Mesenchymal stem cell (in vitro differentiated cells and primary cell): ENCODE results near the gene RAD52.

Experiments used
- DNase-seq: peaks from one replicate; pipeline ENCODE4 v3.0.0-alpha.2; 2013
- H2AFZ ChIP-seq: one replicate; pipeline ENCODE4 v1.6.1; 2013; ENCODE audit warnings: low read depth, mild to moderate bottlenecking, control low read depth, inconsistent platforms, low read length, moderate library complexity
- H2AK5ac ChIP-seq: 2 replicates; pipeline ENCODE4 v1.6.1; 2013; ENCODE audit warnings: low read length, moderate library complexity, mild to moderate bottlenecking, inconsistent platforms; ENCODE audit not compliant: severe bottlenecking
- H2BK120ac ChIP-seq: one replicate; pipeline ENCODE4 v1.6.1; 2013; ENCODE audit warnings: low read depth, mild to moderate bottlenecking, inconsistent platforms, low read length, moderate library complexity
- H2BK12ac ChIP-seq, 2 experiments: one replicate each; pipeline ENCODE4 v1.6.1; 2013; ENCODE audit warnings: inconsistent platforms in 2 of 2, low read length in 2 of 2, mild to moderate bottlenecking in 2 of 2, moderate library complexity in 2 of 2, control low read depth in 1 of 2
- H2BK15ac ChIP-seq: one replicate; pipeline ENCODE4 v1.6.1; 2013; ENCODE audit warnings: mild to moderate bottlenecking, low read depth, inconsistent platforms; ENCODE audit not compliant: poor library complexity, severe bottlenecking
- H2BK5ac ChIP-seq: 2 replicates; pipeline ENCODE4 v1.6.1; 2013; ENCODE audit warnings: low read depth, mild to moderate bottlenecking, low read length, control low read depth, inconsistent platforms; ENCODE audit not compliant: poor library complexity, severe bottlenecking
- H3K14ac ChIP-seq, 2 experiments: one replicate each; pipeline ENCODE4 v1.6.1; 2013; ENCODE audit warnings: inconsistent platforms in 2 of 2, low read length in 2 of 2, control low read depth in 1 of 2, mild to moderate bottlenecking in 1 of 2, moderate library complexity in 1 of 2
- H3K18ac ChIP-seq, 2 experiments: one replicate each; pipeline ENCODE4 v1.6.1; 2013; ENCODE audit warnings: inconsistent platforms in 2 of 2, low read length in 2 of 2, control low read depth in 1 of 2, low read depth in 1 of 2, mild to moderate bottlenecking in 1 of 2
- H3K23ac ChIP-seq, 2 experiments: one replicate each; pipeline ENCODE4 v1.6.1; 2013; ENCODE audit warnings: inconsistent platforms in 2 of 2, low read length in 2 of 2, mild to moderate bottlenecking in 2 of 2, moderate library complexity in 2 of 2, control low read depth in 1 of 2
- H3K27ac ChIP-seq: 2 replicates; pipeline ENCODE4 v1.5.1; 2013; ENCODE audit warnings: mild to moderate bottlenecking, moderate library complexity, low read length, control low read depth, inconsistent platforms; ENCODE audit not compliant: poor library complexity, severe bottlenecking
- H3K27me3 ChIP-seq, 2 experiments: 2 replicates each; pipeline versions ENCODE4 v1.6.1 to v1.7.0; 2013; ENCODE audit warnings: low read length in 2 of 2, mild to moderate bottlenecking in 2 of 2, moderate library complexity in 2 of 2, control low read depth in 1 of 2, inconsistent platforms in 1 of 2; ENCODE audit not compliant: control insufficient read depth in 1 of 2, insufficient read depth in 1 of 2
- H3K36me3 ChIP-seq, 2 experiments: 2 replicates each; pipeline versions ENCODE4 v1.6.1 to v1.7.0; 2013; ENCODE audit warnings: low read length in 2 of 2, control low read depth in 1 of 2, inconsistent platforms in 1 of 2, low read depth in 1 of 2, mild to moderate bottlenecking in 1 of 2; ENCODE audit not compliant: insufficient read depth in 2 of 2, control insufficient read depth in 1 of 2
- H3K4ac ChIP-seq, 2 experiments: one replicate each; pipeline ENCODE4 v1.6.1; 2013; ENCODE audit warnings: inconsistent platforms in 2 of 2, low read length in 2 of 2, mild to moderate bottlenecking in 2 of 2, moderate library complexity in 2 of 2, control low read depth in 1 of 2, low read depth in 1 of 2
- H3K4me1 ChIP-seq: 2 replicates; pipeline ENCODE4 v1.6.1; 2013; ENCODE audit warnings: low read depth, low read length, control low read depth; ENCODE audit not compliant: control insufficient read depth, insufficient read depth
- H3K4me2 ChIP-seq: 2 replicates; pipeline ENCODE4 v1.6.1; 2013; ENCODE audit warnings: low read length, mild to moderate bottlenecking, inconsistent platforms; ENCODE audit not compliant: poor library complexity, severe bottlenecking
- H3K4me3 ChIP-seq, 2 experiments: 2 replicates each; pipeline versions ENCODE4 v1.5.1 to v1.7.0; 2013; ENCODE audit warnings: low read length in 2 of 2, mild to moderate bottlenecking in 2 of 2, control low read depth in 1 of 2, low read depth in 1 of 2; ENCODE audit not compliant: insufficient read depth in 1 of 2
- H3K79me1 ChIP-seq: replicated peaks from 2 replicates; pipeline ENCODE4 v1.6.1; 2013; ENCODE audit warnings: mild to moderate bottlenecking, control low read depth, low read length, inconsistent platforms; ENCODE audit not compliant: poor library complexity, severe bottlenecking
- H3K9ac ChIP-seq: 2 replicates; pipeline ENCODE4 v1.7.0; 2013; ENCODE audit warnings: mild to moderate bottlenecking, low read length, moderate library complexity
- H3K9me3 ChIP-seq: 2 replicates; pipeline ENCODE4 v1.7.0; 2013; ENCODE audit warnings: mild to moderate bottlenecking, low read length; ENCODE audit not compliant: control insufficient read depth
- H4K8ac ChIP-seq: one replicate; pipeline ENCODE4 v1.6.1; 2013; ENCODE audit warnings: inconsistent platforms, mild to moderate bottlenecking, low read length, moderate library complexity
- H4K91ac ChIP-seq: one replicate; pipeline ENCODE4 v1.6.1; 2013; ENCODE audit warnings: mild to moderate bottlenecking, low read length, inconsistent platforms
- WGBS: methylation state at CpG from one replicate; pipeline ENCODE4 v1.1.7; 2013; ENCODE audit warnings: mixed read lengths; 5-methylcytosine and 5-hydroxymethylcytosine counted together

Gene RAD52

DNA sequence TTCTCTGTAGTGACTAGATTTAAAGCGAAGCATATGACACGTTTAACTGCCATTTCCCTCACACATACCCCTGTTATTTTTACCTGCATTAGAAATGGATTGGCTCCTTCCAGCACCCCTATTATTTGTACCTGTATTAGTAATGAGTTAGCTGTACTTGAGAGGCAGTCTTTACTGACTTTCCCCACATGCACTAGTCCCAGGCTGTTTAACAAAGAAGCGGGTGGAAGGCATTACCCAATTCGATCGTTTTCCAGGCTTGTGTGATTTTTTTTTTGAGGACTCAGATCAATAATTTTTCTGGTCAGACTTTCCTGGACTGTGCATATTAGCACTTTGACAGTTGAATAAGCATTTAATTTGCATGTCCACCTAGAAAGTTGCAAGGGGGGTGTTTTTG, 46.4 kb downstream of the RAD52 start:
- Histone ChIP-seq H3K9ac (no peak overlapping the region), H3K79me1 (peaks cover 19% of the 10 kb centered on the region), H2AK5ac (no peak overlapping the region), H3K27me3 (no peaks in the 10 kb centered on the region), H4K91ac (no peak overlapping the region), H2BK5ac (no peak overlapping the region), H4K8ac (no peak overlapping the region), H3K4ac (no peak overlapping the region), H3K4me1 (peaks cover 8% of the 10 kb centered on the region), H3K18ac (no peak overlapping the region), H3K9me3 (no peaks in the 10 kb centered on the region), H3K14ac (no peak overlapping the region), H2BK120ac (no peak overlapping the region), H3K27ac (no peak overlapping the region), H2BK12ac (no peak overlapping the region), H3K36me3 (peaks cover 36 to 93% of the 10 kb centered on the region in 2 experiments), H3K23ac (no peak overlapping the region), H3K4me2 (no peak overlapping the region), H3K4me3 (no peak overlapping the region), H2BK15ac (no peak overlapping the region), H2AFZ (no peak overlapping the region)
- 94% methylated on average over 3 of the region's 5 CpGs for WGBS
- no peak for DNase-seq

DNA sequence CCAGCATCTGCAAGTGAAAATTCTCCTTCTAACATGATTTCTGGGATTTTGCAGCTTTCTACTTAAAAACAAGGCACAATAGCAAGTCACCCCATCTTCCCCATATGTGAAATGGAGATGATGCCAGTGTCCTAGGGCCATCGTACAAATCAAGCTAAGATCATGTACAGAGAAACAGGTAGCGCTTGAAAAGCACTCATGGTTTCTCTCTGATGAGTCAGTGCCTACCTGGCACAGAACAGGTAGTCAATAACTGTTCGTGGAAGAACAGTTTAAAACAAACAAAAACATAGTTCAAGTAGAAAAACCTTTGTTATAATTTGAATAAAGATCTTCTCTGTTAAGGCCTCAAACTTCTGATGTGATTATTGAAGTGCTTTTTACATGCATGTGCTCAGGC, 46.9 kb downstream of the RAD52 start:
- Histone ChIP-seq H3K9me3 (no peaks in the 10 kb centered on the region), H4K8ac (no peak overlapping the region), H3K4me1 (peaks cover 8% of the 10 kb centered on the region), H2BK12ac (no peak overlapping the region), H2BK120ac (no peak overlapping the region), H3K4me3 (no peak overlapping the region), H3K27me3 (no peaks in the 10 kb centered on the region), H3K4me2 (no peak overlapping the region), H2AFZ (no peak overlapping the region), H3K27ac (no peak overlapping the region), H3K18ac (no peak overlapping the region), H3K14ac (no peak overlapping the region), H3K9ac (no peak overlapping the region), H2AK5ac (no peak overlapping the region), H2BK15ac (no peak overlapping the region), H3K23ac (no peak overlapping the region), H4K91ac (no peak overlapping the region), H3K79me1 (peaks cover 15% of the 10 kb centered on the region), H2BK5ac (no peak overlapping the region), H3K4ac (no peak overlapping the region), H3K36me3 (peaks cover 33 to 93% of the 10 kb centered on the region in 2 experiments)
- WGBS: 100% methylated on average over 2 of the region's 3 CpGs
- no peak for DNase-seq

DNA sequence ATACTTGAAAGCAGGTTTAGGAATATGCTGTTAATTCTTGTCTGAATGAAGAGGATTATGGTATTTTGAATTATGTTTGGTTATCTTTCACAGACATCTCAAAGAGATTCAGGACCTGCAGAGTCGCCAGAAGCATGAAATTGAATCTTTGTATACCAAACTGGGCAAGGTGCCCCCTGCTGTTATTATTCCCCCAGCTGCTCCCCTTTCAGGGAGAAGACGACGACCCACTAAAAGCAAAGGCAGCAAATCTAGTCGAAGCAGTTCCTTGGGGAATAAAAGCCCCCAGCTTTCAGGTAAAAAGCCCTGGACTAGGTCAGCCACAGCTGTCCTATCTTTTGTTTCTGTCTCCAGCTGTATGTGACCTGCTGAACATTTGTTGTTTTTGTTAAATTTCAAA, 52.1 kb downstream of the RAD52 start:
- H2BK15ac ChIP-seq: no peak overlapping the region
- H3K18ac ChIP-seq: no peak overlapping the region
- DNase-seq: no peak
- no peak overlapping the region for H3K14ac ChIP-seq
- H4K8ac ChIP-seq: no peak overlapping the region
- H3K4me1 ChIP-seq: no peaks in the 10 kb centered on the region
- peaks cover 20% of the 10 kb centered on the region for H3K79me1 ChIP-seq
- H3K9ac ChIP-seq: no peak overlapping the region
- H3K23ac ChIP-seq: no peak overlapping the region
- no peak overlapping the region for H2BK12ac ChIP-seq
- H3K4me3 ChIP-seq: no peak overlapping the region
- WGBS: 95% methylated on average over 4 of the region's 4 CpGs
- H3K27me3 ChIP-seq: no peaks in the 10 kb centered on the region
- no peak overlapping the region for H4K91ac ChIP-seq
- no peaks in the 10 kb centered on the region for H3K9me3 ChIP-seq
- H2AFZ ChIP-seq: no peak overlapping the region
- H2BK5ac ChIP-seq: no peak overlapping the region
- H2AK5ac ChIP-seq: no peak overlapping the region
- peaks cover 28 to 91% of the 10 kb centered on the region in 2 experiments for H3K36me3 ChIP-seq
- no peak overlapping the region for H3K4ac ChIP-seq
- no peak overlapping the region for H3K4me2 ChIP-seq
- H3K27ac ChIP-seq: no peak overlapping the region
- no peak overlapping the region for H2BK120ac ChIP-seq

DNA sequence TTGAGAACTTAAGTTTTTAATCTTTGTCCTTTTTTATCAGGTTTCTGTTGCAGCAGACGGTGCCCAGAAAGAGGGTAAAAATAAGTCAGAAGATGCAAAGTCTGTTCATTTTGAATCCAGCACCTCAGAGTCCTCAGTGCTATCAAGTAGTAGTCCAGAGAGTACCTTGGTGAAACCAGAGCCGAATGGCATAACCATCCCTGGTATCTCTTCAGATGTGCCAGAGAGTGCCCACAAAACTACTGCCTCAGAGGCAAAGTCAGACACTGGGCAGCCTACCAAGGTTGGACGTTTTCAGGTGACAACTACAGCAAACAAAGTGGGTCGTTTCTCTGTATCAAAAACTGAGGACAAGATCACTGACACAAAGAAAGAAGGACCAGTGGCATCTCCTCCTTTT, 53.5 kb downstream of the RAD52 start:
- H2BK15ac ChIP-seq: no peak overlapping the region

More for the DNA sequence above, 53.5 kb downstream of the RAD52 start:
- H2BK12ac ChIP-seq: no peak overlapping the region
- H3K9ac ChIP-seq: peak overlapping the region; percentile 5
- H2AK5ac ChIP-seq: no peak overlapping the region
- no peak overlapping the region for H4K91ac ChIP-seq
- H2BK120ac ChIP-seq: no peak overlapping the region
- H3K9me3 ChIP-seq: no peaks in the 10 kb centered on the region
- no peak overlapping the region for H3K14ac ChIP-seq
- H3K27me3 ChIP-seq: no peaks in the 10 kb centered on the region
- no peak overlapping the region for H4K8ac ChIP-seq
- H2AFZ ChIP-seq: no peak overlapping the region
- peaks cover 23 to 86% of the 10 kb centered on the region in 2 experiments for H3K36me3 ChIP-seq
- H3K27ac ChIP-seq: no peak overlapping the region
- peaks cover 12% of the 10 kb centered on the region for H3K79me1 ChIP-seq
- H3K4me3 ChIP-seq: no peak overlapping the region
- no peak overlapping the region for H3K23ac ChIP-seq
- no peak for DNase-seq
- no peak overlapping the region for H3K4me2 ChIP-seq
- no peak overlapping the region for H3K18ac ChIP-seq
- no peaks in the 10 kb centered on the region for H3K4me1 ChIP-seq
- H3K4ac ChIP-seq: no peak overlapping the region
- no peak overlapping the region for H2BK5ac ChIP-seq
- 97% methylated on average over 4 of the region's 4 CpGs for WGBS
